GM08714 (cell line): ENCODE data around the gene ITGA11.

Experiments
- H3K4me3 ChIP-seq: fragments of 200-500 bp; sonication (Bioruptor generic); 2 replicates; pipeline ENCODE4 v1.5.1; 2014; ENCODE audit warnings: mild to moderate bottlenecking, low read length, inconsistent platforms
- ZNF274 ChIP-seq: IDR thresholded peaks from 2 replicates; pipeline ENCODE4 v1.6.1; 2012; ENCODE audit warnings: mild to moderate bottlenecking, low read depth, low read length

ITGA11 gene

DNA sequence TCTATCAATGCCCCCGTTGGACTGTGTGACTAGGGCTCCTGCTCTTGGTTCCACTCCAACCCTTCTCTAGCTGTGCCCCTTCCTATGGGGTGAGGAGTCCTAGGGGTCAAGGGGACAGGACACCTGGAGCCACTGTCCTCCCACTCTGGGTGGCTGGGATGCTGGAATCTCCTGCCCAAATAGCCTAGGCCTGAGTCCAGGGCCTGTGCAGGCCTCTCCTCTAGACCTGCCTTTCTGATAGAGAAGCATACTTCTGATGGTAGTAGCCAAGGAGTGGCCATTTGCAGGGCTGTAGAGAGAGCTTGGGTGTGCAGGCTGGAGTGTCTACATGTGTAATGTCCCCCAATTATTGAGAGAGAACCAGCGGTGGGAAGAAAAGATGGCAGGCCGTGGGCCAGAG, 54.2 kb downstream of the ITGA11 start:
- no peak for TF ChIP-seq ZNF274
- no peak overlapping the region for H3K4me3 ChIP-seq

DNA sequence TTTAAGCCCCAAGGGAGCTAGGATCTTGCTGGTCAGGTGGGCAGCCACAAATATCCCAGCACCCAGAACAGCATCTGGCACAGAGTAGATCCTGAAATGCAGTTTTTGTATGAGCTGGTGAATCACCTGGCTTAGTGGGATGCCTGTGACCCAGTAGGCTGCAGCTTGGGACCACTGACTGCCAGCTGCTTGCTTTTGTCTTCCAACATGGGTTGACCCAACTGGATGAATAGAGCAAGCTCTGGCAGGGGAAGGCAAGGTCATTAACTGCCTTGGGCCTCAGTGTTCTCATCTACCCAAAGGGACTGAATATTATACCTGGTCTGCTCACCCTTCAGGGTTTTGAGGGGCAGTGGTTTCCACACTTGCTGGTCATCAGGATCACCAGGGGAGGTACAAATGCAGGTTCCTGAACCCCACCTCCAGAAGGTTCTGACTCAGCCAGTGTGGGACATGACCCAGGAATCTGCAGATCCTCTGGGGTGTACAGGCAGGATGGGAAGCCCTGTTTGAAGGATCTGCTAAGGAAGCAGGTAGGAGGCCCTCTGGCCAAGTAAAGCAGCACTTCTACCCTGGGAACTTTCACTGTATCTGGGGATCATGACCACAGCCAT, 55.4 kb downstream of the ITGA11 start:
- no peak for TF ChIP-seq ZNF274
- no peak overlapping the region for H3K4me3 ChIP-seq

DNA sequence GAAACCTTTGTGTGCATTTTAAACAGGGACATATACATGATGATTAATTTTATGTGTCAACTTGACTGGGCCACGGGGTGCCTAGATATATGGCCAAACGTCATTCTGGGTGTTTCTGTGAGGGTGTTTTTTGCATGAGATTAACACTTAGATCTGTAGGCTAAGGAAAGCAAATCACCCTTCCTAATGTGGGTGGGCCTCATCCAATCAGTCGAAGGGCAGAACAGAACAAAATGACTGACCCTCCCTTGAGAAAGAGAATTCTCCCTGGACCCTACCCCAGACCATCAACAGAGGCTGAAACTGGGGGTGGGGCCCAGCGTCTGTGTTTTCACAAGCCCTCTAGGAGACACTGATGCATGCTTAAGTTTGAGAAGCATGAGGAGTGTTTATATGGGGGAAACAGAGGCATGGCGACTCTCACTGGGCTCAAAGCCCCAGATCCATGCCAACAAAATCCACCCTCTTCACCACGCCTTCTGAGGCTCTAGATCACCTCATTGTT, 56.2 kb downstream of the ITGA11 start:
- no peak for TF ChIP-seq ZNF274
- no peak overlapping the region for H3K4me3 ChIP-seq

DNA sequence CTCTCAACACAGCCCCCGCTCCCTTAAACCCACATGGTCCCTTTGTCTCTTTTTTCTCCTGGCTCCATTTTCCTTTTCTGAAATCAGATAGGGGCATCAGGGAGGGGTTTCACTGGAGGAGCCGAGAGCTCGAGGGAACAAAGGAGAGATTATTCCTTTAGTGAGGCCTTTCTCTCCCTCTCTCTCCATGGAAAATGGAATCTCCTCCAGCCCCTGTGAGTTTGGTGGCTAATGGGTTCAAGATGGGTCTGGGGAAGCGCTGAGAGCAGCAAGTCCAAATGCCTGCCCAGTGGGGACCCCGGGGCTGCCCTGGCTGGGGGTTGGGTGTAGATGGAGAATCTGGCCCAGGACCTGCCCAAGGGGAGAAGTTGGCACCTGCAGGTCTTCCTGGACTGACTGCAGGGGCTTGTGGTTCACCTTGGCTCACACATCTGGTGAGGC, 56.8 kb downstream of the ITGA11 start:
- TF ChIP-seq ZNF274: no peak
- H3K4me3 ChIP-seq: no peak overlapping the region

DNA sequence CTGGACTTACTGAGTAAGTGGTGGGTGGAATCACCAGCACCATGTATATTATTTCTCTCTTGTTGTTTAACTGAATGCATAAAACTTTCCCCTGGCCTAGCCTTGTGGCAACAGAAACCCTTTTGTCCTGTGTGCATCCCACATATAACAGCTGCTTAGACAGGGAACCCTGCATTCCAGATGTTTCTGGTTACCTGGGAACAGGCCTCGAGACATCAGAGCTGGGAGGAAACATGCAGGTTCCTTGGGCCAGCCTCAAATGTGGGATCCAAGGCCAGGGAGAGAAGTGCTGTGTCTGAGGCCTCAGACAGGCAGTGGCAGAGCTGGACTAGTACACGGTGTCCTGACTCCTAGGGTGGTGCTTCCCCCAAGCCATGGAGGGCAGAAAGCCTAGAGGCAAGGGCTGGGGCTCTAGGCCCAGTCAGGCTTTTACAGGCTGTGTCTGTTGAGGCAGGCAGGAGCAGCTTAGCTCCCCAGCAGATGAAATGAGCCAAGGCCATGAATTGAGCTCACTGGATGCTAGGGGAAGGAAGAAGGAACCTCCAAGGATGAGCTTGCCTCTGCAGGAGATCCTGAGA, 57.7 kb downstream of the ITGA11 start:
- no peak for TF ChIP-seq ZNF274
- H3K4me3 ChIP-seq: no peak overlapping the region

DNA sequence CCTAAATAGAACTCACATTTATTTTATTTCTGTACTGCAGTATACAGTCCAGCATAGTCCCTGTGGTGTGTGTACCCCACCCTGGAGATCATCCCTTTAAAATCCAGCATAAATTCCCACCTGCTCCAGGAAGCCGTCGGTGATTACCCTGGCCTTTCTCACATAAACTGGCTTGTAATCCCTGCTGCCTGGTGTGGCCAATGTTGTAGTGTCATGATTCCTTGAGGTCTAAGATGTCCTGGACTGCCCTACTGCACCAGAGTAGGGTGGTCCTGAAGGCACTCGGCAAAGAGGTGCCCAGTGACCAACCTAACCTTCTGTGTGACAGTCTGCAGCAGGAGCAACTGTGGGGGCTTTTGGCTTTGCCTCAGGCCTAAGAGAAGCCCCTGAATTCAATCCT, 58.9 kb downstream of the ITGA11 start:
- H3K4me3 ChIP-seq: no peak overlapping the region
- no peak for TF ChIP-seq ZNF274

DNA sequence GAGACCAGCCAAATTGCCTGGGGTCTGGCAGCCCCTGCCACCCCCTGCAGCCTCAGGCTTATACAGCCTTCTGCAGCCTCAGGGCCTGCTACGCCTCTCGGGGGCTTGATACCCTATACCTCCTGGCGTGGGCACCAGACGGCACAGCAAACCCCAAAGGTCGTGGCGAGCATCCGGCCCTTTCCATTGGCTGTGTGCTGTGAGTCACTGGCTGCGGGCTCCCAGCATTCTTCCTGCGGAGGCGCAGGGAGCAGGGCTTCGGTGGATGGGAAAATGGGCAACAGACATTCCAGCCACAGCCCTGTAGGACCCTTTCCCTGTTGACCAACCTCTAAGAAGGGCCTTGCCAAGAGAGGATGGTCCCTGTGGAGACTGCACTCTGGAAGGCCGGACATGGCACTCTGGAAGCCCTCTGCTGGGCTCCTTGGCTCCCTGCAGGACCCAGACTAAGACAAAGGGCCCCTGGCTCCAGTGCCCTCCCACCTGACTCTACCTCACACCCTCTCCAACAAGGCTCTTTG, 59.6 kb downstream of the ITGA11 start:
- TF ChIP-seq ZNF274: no peak
- no peak overlapping the region for H3K4me3 ChIP-seq

DNA sequence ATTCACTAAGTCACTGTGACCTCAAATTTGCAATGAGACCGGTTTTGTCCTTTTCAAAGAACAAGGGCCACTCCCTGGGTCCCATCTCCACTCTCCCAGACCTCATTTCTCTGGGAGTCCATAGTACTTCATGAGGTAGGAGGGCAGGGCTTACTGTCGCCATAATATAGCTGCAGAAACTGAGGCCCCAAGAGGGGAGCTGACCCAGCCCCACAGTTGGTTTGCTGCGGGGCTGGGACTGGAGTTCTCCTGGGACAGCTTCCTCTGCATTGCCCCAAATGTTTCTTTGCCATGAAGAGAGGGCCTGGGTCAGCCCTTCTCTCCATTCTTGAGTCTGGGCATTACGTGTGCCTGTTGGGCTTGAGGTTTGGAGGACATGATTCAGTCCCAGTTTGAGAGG, 60.1 kb downstream of the ITGA11 start:
- H3K4me3 ChIP-seq: no peak overlapping the region
- TF ChIP-seq ZNF274: no peak

DNA sequence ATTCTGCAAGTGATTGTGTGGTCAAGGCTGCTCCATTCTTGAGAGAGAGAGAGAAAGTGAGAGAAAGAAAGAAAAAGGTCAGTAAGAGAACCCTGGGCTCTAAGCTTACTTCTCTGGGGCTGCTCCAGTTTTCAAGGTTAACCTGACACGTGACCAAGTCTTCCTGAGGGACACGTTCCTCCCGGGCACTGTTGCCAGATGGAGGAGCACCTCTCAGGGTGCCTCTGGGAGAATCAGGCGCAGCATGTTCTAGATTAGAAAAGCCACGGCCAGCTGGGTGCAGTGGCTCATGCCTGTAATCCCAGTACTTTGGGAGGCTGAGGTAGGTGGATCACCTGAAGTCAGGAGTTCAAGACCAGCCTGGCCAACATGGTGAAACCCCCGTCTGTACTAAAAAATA, 60.8 kb downstream of the ITGA11 start:
- no peak overlapping the region for H3K4me3 ChIP-seq
- no peak for TF ChIP-seq ZNF274

DNA sequence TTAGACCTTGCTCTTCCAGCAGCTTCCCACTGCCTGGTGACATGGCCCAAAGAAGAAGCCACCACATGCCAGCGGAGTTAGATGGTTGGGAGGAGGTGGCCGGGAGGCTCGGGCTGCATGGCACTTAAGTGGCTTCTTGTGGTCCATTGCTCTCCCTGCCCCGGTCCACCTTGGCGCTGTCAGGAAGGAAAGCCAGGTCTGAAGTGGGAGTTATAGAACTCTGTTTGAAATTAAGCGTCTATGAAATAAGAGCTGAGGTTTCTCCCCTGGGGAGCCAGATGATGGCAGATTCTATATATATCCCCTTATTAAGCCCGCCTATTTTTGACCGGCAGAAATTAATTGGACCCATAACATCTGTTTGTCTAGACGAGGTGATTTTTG, 61.2 kb downstream of the ITGA11 start:
- no peak for TF ChIP-seq ZNF274
- no peak overlapping the region for H3K4me3 ChIP-seq

DNA sequence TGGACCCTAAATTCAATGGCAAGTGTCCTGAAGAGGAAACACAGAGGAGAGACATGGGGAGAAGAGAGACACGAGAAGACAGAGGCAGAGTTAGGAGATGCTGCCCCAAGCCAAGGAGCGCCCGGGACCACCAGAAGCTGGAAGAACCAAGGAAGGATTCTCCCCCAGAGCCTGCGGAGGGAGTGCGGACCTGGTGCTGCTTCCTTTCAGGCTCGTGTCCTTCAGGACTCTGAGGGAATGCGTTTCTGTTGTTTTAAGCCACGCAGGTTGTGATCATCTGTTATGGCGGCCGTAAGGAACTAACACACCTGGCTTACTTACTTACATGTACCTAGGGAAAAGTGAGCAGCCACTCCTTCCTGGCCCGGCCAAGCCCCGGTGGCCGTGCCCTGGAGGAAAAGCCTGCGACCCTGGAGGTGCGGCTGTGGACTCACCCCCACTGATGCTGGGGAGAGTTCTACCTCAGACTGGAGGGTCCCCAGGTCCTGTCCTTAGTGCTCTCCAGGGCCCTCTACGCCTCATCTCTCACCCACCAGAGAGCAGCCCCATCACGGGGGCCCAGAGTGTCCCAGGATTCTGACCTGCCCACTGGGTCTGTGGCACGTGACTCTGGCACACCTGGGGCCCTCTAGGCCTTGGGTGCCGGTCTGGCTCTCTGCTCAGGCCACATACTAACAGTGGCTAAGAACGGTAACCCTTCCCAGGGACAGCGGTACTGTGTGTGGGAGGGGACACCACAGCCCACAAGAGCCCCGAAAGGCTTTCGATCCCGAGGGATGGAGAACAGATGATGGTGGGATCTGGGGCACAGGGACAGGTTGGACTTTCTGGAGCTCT, 61.8 kb downstream of the ITGA11 start:
- TF ChIP-seq ZNF274: no peak
- H3K4me3 ChIP-seq: no peak overlapping the region

DNA sequence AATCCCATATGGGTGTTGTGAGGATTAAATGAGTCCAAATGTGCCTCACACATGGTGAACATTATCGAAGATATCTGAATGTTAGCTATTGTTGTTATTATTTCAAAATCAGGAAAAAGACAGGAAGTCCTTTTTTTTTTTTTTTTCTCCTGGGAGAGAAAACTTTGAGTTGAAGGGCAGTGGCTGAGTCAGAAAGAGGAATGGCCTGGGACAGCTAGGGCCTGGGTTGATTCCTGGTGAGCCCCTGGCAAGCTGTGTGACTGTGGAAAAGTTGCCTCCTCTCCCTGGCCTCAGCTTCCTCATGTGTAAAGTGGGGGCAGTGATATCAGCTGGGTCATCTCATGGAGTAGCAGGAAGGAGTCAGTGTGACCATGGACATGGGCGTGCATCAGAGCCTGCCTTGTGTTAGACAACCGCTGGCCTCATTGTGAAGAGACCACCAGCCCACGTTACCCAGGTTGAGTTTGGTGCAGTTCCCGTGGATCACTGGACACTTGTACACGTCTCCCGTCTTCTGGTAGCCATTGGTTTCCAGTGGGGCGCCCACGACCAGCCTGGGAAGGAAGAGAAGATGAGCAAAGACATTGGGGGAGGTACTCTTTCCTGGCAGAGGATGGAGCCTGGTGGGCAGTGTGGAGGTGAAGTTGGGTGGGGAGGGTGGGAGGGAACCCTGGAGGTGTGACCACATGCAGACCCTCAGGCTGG, 63.1 kb downstream of the ITGA11 start:
- no peak for TF ChIP-seq ZNF274
- H3K4me3 ChIP-seq: no peak overlapping the region

DNA sequence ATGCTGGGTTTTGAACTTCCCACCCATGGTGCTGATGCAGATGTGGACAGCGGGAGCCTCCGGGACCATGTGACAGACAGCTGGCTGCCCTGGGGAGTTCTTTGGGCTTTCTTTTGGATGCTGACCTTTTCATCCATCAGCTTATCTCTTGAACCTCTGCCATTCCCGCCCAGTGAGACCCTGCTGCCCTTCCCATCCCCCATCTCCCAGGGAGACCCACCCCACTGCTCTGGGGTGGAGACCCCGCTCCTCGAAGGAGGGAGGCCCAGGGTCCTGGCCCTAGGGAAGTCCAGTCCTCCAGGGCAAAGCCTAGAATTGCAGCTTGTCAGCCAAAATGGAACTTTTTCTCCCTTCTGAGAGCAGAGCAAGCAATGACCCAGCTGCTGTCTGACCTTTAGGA, 64.0 kb downstream of the ITGA11 start:
- no peak overlapping the region for H3K4me3 ChIP-seq
- no peak for TF ChIP-seq ZNF274

DNA sequence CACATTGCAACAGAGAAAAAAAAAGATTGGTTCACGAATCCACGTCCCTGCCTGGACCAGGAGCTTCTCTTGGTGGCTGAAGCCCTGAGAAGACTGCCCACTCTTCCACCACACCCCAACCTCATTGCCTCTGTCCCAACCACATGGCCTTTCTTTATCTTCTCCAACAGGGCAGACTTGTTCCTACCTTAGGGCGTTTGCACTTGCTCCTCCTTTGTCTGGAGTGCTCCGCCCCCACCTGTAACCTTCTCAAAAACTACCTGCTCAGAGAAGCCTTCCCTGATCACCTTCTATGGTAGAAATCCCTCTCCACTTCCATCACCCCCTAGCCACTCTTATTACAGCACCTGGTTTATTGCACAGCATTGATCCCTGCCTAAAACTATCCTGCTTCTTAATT, 64.7 kb downstream of the ITGA11 start:
- no peak for TF ChIP-seq ZNF274
- H3K4me3 ChIP-seq: no peak overlapping the region
